Hematopoietic multipotent progenitor cell treated with erythropoietin and hydrocortisone succinate and interleukin-3 and kit ligand, for 6 days (in vitro differentiated cells): ENCODE measurements around the gene SLC22A31.

Experiments
- DNase-seq: peaks from one replicate; pipeline ENCODE4 v3.0.0-alpha.2; 2015

SLC22A31 gene

GRCh38 chr16:89164847-89165680 lies 35.3 kb downstream of the SLC22A31 start:
- no peak for DNase-seq

- DNase-seq, result no peak
Measured at GRCh38 chr16:89164436-89164835, 35.9 kb downstream of the SLC22A31 start.

- no peak for DNase-seq
Measured at GRCh38 chr16:89163297-89163696, 37.0 kb downstream of the SLC22A31 start.

GRCh38 chr16:89161763-89162713 lies 38.3 kb downstream of the SLC22A31 start:
- DNase-seq, result no peak

- DNase-seq, result no peak
Measured at GRCh38 chr16:89160977-89161701, 39.2 kb downstream of the SLC22A31 start.

- DNase-seq, result no peak
Measured at GRCh38 chr16:89159850-89160354, 40.4 kb downstream of the SLC22A31 start.

GRCh38 chr16:89159066-89159849 lies 41.1 kb downstream of the SLC22A31 start:
- no peak for DNase-seq

GRCh38 chr16:89157778-89158177 lies 42.6 kb downstream of the SLC22A31 start:
- no peak for DNase-seq

- DNase-seq, result no peak
Measured at GRCh38 chr16:89156740-89157645, 43.3 kb downstream of the SLC22A31 start.

GRCh38 chr16:89155851-89156739 lies 44.2 kb downstream of the SLC22A31 start:
- DNase-seq, result no peak

- DNase-seq, result no peak
Measured at GRCh38 chr16:89155184-89155679, 45.1 kb downstream of the SLC22A31 start.

GRCh38 chr16:89154390-89155183 lies 45.8 kb downstream of the SLC22A31 start:
- DNase-seq, result no peak

- DNase-seq, result no peak
Measured at GRCh38 chr16:89153848-89154271, 46.5 kb downstream of the SLC22A31 start.

GRCh38 chr16:89152831-89153700 lies 47.3 kb downstream of the SLC22A31 start:
- peak; percentile 47 for DNase-seq

- no peak for DNase-seq
Measured at GRCh38 chr16:89150981-89151380, 49.4 kb downstream of the SLC22A31 start.

GRCh38 chr16:89150090-89150835 lies 50.1 kb downstream of the SLC22A31 start:
- no peak for DNase-seq

GRCh38 chr16:89149386-89149785 lies 51.0 kb downstream of the SLC22A31 start:
- no peak for DNase-seq
